ENCODE results near the gene PNMA6E.

Gene PNMA6E

DNA sequence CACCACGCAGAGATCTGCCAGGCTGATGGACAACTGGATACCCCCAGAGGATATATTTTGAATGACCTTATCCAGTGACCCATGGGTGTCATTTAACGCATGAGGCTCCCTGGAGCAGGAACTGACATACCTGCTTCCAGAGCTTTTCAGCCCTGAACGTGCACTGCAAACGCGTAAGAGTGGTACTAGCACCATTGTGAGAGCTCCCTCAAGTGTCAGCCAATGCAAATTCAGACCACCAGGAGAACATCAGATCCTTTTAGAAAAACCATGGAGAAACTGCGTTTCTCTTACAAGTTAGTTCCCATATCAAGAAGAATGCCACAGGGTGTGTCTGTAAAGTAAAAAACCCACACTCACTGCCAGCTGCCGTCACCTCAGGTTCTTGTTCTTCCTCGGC lies 37.4 kb upstream of the PNMA6E start:
- in situ Hi-C loops (cut with HindIII; ENCODE audit: low sequenced_read_pairs), result no loop called here

DNA sequence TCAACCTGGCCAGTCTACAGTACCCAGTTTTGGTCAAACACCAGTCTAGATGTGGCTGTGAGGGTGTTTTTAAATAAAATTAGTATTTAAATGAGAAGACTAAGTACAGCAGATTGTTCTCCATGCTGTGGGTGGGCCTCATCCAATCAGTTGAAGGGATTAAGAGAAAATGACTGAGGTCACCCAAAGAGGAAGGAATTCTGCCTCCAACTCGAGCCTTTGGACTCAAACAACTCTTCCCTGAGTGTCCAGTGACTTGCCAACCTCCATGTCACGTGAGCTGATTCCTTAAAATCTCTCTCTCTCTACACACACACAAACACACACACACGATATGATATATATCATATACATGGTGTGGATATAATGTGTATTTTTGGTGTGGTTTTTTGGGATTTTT lies 34.7 kb upstream of the PNMA6E start:
- in situ Hi-C loops (cut with HindIII; ENCODE audit: low sequenced_read_pairs), result no loop called here

DNA sequence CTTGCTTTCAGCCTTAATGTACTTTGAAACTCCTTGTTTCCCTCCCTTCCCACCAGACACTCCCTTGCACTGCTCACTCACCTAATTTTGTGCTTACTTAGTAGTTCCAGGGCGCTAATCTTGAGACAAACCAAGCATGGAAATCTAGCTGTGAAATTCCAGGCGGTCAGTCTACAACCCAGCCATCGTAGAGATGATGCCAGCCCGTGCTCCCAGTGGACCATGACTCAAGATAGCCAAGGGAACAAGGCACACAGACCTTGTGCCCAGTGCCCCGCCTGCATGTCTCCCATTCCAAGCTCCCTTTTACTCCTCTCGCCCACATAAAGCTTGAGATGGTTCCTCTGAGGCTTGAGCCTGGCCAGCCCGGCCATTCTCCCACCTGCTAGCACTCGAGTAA lies 33.7 kb upstream of the PNMA6E start:
- in situ Hi-C loops (cut with HindIII; ENCODE audit: low sequenced_read_pairs), result no loop called here

DNA sequence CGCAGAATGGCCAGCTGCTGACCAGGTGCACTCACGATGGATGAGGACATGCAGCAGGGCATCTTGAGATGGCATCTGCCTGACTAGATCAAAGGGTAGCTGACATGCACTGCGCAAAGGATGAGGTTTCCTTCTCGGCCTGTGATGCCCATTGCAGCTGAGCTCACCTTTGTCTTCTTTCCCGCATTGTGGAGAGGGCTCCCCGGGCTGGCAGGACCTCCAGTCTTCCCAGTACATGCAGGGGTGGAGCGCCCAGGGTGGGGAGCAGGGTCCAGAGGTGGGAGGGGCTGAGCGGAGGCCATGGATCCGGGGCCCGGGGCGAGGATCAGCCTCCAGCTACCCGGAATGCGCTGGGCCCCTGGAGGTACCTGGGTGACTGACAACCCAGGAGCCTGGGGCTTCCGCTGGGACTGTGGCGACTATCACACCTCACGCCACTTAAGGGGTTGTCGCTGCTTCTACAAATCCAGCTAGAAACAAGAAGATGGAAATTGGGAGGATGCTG lies 32.7 kb upstream of the PNMA6E start:
- in situ Hi-C loops (cut with HindIII; ENCODE audit: low sequenced_read_pairs), result no loop called here

- in situ Hi-C loops (cut with HindIII; ENCODE audit: low sequenced_read_pairs), result no loop called here
Observed at GRCh38 chrX:153433161-153433680, 32.1 kb upstream of the PNMA6E start.

GRCh38 chrX:153430796-153431195 lies 29.6 kb upstream of the PNMA6E start:
- in situ Hi-C loops (cut with HindIII; ENCODE audit: low sequenced_read_pairs), result no loop called here

DNA sequence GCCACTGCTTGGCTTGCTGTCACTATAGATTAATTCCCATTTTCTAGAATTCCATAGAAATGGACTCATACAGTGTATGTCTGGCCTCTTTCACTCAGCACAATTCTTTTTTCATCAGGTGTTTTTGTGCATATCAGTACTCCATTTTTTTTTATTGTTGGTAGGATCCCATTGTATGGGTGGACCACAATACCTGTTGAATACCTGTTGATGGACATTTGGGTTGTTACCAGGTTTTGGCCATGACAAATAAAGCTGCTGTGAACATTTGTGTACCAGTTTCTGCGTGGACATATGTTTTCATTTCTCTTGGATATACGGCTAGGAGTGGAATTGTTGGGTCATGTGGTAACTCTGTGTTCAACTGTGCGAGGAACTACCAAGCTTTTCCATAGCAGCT lies 25.1 kb upstream of the PNMA6E start:
- in situ Hi-C loops (cut with HindIII; ENCODE audit: low sequenced_read_pairs), result no loop called here

DNA sequence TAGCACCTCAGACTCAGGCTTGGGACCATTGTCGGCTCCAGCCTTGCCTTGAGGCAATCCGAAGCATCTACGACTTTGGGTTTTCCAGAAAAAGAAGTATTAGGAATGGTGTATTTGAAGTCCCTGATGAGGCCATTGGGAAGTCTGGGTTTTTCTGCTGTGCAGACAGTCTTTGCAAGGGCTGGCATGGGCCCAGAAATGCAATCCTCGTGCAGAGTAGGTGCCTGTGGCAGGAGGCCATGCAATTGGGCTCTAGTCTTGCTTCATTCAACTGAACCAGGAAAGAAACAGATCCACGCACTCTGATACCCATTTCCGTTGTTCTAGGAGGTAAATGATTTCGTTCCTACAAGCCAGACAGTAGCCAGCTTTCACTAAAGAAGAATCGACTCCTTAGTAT lies 22.5 kb upstream of the PNMA6E start:
- in situ Hi-C loops (cut with HindIII; ENCODE audit: low sequenced_read_pairs), result no loop called here

DNA sequence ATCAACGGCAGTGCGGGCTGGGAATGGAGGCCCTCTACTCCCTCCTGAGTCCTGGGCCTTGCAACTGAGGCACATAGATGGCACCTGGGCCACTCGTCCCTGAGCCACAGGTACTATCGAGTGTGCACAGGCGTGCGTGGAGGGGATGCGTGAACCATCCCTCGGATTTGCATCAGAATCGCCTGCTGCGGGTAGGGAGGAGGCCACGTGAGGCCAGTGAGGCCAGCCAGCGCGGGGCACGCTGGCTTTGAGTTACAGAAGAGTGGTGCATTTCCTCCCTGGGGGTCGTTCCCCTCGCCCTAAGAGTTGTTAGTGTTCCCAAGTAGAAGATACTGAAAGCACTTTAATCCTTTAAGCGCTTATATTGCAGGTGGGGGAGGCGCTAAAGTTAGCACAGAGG lies 20.7 kb upstream of the PNMA6E start:
- in situ Hi-C loops (cut with HindIII; ENCODE audit: low sequenced_read_pairs), result no loop called here

DNA sequence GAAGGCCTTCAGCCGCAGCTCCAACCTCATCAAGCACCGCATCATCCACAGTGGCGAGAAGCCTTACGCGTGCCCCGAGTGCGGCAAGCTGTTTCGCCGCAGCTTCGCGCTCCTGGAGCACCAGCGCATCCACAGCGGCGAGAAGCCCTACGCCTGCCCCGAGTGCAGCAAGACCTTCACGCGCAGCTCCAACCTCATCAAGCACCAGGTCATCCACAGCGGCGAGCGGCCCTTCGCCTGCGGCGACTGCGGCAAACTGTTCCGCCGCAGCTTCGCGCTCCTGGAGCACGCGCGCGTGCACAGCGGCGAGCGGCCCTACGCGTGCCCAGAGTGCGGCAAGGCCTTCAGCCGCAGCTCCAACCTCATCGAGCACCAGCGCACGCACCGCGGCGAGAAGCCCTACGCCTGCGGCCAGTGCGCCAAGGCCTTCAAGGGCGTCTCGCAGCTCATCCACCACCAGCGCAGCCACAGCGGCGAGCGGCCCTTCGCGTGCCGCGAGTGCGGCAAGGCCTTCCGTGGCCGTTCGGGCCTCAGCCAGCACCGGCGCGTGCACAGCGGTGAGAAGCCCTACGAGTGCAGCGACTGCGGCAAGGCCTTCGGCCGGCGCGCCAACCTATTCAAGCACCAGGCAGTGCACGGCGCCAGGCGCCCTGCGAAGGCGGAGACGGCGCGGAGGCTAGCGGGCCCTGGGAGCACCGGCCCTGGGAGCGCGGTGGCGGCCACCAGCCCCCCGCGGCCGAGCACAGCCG lies 19.9 kb upstream of the PNMA6E start:
- in situ Hi-C loops (cut with HindIII; ENCODE audit: low sequenced_read_pairs), result no loop called here

GRCh38 chrX:153417637-153418036 lies 16.5 kb upstream of the PNMA6E start:
- in situ Hi-C loops (cut with HindIII; ENCODE audit: low sequenced_read_pairs), result no loop called here

- in situ Hi-C loops (cut with HindIII; ENCODE audit: low sequenced_read_pairs), result no loop called here
Observed at GRCh38 chrX:153416781-153417450, 15.8 kb upstream of the PNMA6E start.

GRCh38 chrX:153414856-153415510 lies 13.8 kb upstream of the PNMA6E start:
- in situ Hi-C loops (cut with HindIII; ENCODE audit: low sequenced_read_pairs), result no loop called here

DNA sequence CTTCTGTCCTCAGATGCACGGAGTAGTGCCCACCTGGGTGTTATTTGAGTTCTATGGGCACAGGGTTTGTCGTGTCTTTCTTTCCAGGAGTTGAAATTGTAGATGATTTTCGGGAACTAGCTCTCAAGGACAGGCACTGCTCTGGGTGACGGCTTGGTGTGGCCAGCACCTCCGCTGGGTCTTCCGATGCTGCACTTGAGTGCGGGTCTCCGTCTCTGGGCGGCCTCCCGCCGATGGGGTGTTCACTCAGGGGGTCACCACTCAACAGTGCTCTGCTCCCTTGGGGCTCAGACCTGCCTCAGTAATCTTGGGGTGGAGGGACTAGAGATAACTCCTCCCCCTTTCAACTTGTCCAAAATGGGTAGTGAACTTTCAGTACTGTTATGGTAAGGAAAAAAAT lies 12.6 kb upstream of the PNMA6E start:
- in situ Hi-C loops (cut with HindIII; ENCODE audit: low sequenced_read_pairs), result no loop called here

- in situ Hi-C loops (cut with HindIII; ENCODE audit: low sequenced_read_pairs), result no loop called here
Observed at GRCh38 chrX:153412746-153413720, 11.9 kb upstream of the PNMA6E start.

DNA sequence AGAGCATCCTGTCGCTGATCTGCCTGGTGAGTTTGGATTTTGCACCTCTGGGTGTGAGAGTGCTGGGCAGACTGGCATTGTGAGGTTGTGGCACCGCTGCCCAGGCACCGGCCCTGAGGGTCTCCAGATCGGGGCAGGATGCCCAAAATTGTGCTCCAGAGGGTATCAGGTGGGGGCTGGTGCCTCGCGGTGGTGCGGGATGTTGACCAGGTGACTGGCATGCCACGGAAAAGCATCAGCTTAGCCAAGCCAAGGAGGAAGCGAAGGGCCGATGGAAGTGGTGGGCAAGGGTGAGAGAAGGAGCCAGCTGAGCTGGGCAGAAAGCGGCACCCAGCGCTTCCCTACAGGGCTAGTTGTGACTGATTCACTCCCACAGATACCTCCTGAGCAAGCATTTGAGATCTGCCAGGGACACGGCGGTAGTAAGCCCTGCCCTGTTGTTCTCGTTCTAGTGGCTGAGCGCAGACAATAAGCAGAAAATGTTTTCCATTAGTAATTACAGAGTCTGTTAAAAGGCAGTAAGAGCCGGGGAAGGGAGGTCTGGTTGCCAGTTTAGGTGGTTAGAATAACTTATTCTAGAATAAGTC lies 10.9 kb upstream of the PNMA6E start:
- in situ Hi-C loops (cut with HindIII; ENCODE audit: low sequenced_read_pairs), result no loop called here

DNA sequence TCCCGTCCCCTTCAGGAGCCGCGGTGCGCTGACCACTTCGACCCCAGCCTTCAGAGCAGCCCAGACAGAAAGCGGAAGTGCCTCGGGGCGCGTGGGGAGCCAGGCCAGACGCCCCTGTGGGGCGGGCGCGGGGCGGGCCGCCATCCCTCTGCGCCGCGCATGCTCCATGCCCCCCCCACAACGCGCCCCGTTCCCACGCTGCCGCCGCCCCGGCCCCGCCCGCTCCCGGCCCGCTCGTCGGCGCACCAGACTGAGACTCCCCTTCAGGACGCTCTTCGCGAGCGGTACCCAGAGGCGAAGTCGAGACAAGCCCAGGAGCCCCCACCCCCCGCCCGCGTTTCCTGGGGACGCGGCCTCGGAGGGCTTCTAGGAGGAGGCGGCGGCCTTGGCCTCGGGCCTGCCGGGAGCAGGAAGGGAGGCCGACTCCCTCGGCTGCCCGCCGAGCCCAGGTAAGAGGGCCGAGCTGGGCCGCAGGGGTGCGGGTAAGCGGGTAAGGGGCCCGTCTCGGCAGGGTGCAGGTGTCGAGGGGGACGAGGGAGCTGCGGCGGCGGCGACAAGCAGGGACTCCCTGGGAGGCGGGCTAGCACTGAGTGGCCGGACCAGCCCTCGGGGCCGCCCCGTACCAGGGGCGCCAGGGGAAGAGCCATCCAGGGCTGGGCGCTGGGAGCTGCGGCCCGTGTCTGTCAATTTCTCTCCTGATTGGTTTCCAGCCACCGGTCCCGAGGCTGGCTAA lies 10.3 kb upstream of the PNMA6E start, which contains the start of gene ZFP92:
TSS of gene ZFP92 (plus strand) at position 218 of the 733 bp plus-strand sequence. CDS start 6,851 bp downstream, outside the sequence.
- in situ Hi-C loops (cut with HindIII; ENCODE audit: low sequenced_read_pairs), result no loop called here

DNA sequence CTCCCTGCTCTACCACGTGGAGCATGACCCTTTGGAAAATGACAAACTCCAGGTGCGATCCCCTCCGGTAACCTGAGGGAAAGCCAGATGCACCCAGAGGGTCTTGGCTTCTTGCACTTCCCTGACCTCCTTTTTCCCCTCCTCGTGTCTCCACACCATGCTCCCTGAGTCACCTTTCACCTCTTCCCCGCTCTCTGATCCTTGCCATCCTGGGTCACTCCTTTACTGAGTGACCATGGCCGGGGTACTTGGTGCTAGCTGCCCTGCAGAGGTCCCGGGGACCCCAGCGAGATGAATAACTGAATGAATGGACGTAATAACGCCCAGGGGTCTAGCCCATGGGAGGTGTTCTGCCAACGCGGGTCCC lies 9.7 kb upstream of the PNMA6E start:
- in situ Hi-C loops (cut with HindIII; ENCODE audit: low sequenced_read_pairs), result no loop called here

DNA sequence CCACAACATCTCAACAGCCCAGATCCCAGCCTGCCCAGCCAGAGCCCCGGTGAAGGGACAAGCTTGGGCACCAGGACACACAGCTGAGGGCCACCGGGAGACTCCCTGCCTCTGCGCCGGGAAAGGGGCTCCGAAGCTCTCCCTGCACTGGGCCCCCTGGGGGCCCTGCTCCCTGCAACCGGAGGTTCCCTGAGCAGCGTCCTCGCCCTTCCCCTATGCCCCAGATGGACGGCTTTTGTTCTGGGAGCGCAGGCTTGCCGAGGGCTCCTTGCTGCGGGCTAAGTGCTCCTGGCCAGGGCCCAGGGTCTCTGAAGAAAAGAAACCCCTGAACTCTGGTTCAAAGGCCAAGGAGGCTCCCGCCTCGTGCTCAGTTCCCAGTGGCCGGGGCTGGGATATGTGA lies 9.2 kb upstream of the PNMA6E start:
- in situ Hi-C loops (cut with HindIII; ENCODE audit: low sequenced_read_pairs), result no loop called here
